Stimulated activated CD4-positive, alpha-beta T cell treated with anti-CD3 and anti-CD28 coated beads, Interleukin-15, amount 100 ng/mL, for 48 hours (primary cell): ENCODE data around the gene CNGB1.

ENCODE experiments used
- DNase-seq, 2 donors: peaks; one replicate each; pipeline ENCODE4 v3.0.0-alpha.2; 2020; ENCODE audit warnings: low read depth in 2 of 2

The CNGB1 gene

DNA sequence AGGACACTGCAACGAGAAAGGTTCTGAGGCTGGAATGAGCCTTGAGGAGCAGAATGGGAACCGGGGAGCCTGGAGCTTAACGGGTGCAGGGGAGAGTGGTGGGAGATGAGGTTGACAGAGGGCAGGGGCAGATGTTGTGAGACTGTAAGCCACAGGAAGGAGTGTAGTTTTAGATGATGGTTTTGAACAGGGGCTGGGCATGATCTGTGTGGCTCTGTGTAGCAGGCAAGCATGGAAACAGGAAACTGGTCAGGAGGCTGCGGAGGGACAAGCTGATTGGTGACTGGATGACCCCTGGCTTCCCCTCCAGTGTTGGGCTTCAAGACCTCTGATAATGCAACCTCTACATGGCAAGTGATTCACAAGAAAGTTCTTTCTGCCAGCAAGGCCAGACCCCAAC lies 1.4 kb upstream of the CNGB1 start:
- DNase-seq, result no peak

DNA sequence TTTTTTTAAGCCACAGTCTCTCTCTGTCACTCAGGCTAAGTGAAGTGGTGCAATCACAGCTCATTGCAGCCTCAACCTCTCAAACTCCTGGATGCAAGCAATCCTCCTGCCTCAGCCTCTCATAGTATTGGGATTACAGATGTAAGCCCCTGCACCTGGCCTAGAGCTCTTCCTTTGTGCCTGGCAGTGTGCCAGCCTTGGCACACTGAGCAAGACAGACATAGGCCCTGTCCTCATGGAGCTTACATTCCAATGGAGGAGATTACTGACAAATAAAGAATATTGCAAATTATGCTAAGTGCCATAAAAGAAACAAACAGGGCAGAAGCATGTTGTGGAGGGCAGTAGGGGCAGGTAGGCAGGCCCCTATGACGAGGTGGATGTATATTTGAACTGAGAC lies 920 bp upstream of the CNGB1 start:
- DNase-seq, result no peak

DNA sequence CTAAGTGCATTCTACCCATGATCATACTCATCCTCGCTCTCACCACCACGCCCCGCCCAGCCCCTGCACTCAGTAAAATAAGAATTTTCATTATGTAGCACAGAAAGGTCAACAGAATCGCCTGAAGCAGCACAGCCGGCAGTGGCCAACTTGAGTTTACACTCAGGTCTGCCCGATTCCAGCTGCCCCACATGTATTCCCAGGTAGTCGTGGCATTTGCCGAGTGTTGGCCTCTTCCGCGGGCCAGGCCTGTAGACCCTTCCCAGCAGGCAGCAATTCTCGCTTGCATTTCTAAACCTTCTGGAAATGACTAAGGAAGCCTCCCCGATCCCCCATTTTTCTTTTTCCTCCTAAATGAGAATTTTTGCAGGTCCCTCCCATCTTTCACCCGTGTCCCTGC lies 609 bp downstream of the CNGB1 start:
- DNase-seq, result no peak

DNA sequence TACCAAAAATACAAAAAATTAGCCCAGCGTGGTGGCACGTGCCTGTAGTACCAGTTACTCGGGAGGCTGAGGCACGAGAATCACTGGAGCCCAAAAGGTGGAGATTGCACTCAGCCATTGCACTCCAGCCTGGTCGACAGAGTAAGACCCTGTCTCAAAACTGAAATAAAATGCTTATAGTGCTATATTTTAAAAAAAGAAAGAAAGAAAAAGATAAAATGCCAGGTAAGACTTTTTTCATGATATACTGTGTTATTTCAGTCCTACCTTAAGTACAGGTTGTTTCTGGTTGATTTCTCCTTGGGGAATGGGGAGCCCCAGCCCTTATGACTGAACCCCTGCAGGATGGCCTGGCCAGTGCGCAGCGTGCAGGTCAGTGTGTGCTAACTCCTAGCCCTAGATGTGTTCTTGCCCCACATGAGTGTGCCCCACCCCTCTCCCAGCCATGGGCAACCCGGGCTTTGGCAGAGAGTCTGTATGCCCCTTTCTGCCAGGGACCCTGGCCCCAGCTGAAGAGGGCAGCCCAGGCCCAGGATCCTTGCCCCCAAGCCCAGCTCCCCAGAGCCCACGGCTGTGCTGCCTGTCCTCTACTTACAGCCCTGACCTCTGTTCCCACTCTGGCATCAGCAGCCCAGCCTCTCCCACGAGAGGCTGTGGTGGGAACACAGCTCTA lies 1.3 kb downstream of the CNGB1 start:
- no peak for DNase-seq

DNA sequence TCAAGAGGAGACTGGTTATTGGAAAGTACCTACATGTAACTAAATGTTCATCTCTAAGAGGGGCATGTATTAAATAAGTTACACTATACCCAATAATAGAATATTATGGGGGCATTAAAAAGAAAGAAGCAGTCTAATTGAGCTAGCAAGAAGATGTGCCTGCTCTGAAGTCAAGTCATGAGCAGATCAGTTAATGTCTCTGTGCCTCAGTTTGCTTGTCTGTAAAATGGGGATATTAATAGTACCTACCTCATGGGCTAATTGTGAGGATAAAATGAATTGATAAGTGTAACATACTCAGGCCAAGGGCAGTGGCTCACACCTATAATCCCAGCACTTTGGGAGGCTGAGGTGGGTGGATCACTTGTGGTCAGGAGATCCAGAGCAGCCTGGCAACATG lies 3.0 kb downstream of the CNGB1 start:
- no peak for DNase-seq

DNA sequence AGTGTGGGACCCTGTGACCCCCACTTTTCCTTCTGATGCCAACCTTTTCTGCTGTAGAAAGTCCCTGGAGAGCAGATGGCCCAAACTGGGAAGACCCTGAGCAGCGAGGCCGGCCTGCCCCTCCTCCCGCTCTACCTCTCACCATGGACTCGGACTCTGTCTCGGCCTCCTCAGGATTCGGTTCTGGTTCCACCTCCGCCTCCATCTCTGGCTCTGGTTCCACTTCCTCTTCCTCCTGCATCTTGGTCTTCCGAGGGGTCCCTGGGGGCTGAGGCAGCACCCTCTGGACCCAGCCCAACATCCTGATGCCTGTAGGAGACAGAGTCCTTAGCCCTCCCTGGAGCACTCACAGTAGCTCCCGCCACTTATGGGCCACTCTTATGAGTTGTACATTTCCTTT lies 3.9 kb downstream of the CNGB1 start:
- no peak for DNase-seq

DNA sequence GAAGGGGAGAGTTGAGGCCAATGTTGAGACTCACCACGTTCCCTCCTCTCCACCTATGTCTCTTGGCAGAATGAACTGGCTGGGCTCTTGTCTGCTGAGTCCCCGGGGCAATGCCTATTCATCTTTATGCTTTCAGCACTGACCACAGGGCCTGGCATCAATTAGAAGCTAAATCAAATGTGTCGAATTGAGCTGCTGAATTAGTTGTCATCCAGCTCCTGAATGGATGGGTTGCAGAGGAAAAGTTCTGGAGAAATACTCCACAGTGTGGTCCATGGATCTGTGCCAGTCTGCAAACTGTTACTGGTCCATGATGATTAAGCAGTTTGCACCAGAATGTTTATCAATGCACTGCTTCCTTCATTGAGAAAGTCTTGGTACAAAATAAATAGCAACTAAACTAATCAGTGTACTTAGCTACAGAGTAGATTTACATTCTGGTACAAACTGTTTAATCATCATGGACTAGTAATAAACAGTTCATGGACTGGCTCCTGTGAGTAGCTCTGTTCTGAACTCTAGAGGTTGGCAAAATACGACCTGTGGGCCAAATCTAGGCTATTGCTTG lies 4.6 kb downstream of the CNGB1 start:
- no peak for DNase-seq

DNA sequence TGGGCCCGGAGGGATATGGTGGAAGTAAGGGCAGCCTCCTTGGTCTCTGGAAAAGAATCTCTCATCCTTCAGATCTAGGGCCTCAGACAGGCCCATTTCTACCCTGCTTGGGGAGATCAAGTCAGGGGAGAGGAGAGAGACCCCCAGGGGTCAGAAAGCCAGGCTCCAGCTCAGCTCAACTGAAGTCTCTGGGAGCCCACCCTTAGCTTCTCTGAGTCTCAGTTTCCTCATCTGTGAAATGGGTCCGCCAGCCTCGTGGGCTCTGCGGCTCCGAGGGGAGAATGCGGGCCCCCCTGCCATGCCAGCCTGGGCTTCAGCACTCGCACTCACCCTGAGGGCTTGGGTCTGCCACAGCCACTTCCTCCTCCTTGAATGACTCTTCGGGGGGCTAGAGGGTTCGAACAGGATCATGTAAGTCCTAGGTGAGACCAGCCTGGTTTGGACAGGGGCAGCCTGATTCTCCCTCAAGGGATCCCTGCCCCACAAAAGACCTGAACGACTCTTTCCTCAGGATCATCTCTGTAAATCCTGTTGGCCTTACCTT lies 6.7 kb downstream of the CNGB1 start:
- DNase-seq, result no peak

DNA sequence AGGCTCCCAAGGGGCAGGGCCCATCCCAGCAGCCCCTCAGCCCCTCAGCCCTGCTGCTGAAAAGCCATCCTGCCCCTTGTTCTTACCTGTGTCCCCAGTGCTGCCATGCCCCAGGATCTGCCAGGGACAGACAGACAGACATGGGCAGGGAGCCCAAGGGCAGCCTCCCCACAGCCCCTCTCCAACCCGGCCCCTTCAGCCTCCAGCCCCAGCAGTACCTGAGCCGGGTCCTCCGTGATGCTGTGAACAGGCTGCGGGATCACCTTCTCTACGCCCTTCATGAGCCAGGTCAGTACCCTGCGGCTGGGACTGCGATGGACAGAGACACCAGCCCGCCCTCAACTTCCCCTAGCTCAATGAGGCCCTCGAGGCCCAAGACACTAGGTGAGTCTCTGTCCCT lies 8.2 kb downstream of the CNGB1 start:
- no peak for DNase-seq

DNA sequence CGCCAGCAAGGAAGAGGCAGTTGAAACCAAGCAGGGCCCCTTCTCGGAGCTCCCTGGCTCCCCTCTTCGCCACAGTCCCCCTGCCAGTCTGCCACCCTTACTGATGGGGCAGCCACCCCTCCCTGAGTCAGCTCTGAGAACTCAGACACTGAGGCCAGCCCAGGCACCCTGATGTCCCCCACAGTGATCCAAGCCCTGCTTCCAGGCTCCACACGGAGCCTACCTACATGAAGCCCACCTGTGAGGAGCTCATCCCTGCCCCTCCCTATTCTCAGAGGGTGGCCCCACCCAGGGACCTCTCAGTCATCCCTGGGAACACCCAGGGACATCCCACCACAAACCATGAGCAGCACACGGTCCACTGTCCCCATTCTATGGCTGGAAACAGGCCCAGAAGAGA lies 8.9 kb downstream of the CNGB1 start:
- no peak for DNase-seq

DNA sequence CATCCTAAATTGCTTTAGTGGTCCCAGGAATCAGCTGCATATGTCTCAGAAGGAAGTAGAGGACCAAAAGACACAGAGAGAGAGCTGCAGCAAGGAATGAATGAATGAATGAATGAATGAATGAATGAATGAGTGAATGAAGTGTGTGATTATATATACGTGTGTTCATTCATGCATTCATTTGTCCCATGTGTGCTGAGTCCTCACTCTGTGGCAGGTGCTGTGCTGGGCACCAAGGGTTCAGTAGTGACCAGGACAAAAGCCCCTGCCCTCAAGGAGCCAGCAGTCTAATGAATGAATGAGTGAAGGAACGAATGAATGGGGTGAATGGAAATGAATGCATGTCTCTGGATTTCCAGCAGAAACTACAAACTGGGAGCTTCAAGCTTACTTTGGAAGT lies 9.4 kb downstream of the CNGB1 start:
- no peak for DNase-seq

DNA sequence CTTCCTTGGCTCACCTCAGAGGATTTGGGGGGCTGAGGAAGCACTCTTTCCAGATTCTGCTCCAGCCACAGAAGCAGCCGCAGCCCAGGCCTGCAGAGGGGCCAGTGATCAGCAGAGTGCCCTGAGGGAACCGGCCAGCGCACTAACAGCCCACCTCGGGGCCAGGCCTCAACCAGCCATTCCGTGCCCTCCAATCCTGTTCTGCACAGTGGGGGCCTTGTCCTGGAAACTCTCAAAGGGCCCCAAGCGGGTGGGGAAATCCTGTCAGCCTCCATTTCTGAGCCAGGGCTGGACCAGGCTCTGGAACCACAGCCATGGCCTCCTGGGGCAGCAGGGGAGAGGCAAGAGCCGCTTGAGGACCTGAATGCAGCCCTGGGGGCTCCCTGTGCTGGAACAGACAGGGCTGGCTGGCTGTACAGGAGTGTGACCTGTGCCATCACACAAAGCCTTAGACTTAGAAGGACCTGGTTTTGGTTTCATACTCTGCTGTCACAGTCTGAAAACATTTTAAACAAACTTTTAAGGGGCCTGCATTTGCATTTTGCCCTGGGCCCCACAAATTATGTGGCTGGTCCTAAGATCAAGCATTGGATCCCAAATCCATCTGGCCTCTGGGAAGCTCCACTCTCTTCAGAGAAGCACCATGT lies 10.0 kb downstream of the CNGB1 start:
- DNase-seq, result no peak

DNA sequence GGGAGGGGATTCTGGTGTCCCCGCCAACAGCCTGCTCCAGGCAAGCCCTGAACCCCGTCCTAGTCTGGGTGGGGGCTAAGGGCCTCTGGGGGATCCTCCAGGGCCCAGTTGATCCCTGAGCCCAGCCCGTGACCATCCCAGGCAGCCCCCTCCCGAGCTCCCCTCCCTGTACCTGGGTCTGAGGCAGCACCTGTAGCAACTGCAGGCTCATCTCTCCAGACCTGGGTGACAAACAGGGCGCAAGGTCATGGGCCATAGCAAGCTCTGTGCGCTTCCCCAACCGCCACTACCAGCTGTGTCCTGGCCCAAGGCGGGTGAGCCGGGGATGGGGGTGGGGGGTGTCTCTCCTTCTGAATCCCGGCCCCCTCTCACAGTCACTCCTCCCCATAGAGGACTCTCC lies 10.6 kb downstream of the CNGB1 start:
- no peak for DNase-seq

DNA sequence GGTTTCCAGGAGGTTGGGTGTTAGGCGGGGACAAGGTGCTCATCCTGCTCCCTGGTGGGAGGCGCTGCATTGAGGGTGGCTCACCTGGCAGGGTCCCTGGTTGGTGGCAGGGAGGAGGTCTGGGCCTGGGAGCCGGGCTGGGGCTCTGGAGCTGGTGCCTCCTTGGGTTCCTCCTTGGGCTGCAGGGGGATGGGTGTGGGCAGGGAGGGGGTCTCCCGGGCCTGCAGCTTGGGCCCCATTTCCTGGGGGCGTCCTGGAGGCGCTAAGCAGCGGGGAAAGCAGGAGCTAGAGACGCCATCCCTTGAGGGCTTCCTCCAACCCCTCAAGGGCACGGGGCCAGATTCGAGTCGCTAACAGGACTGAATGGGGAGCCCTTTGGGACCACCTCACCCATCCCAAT lies 11.1 kb downstream of the CNGB1 start:
- DNase-seq, result no peak

DNA sequence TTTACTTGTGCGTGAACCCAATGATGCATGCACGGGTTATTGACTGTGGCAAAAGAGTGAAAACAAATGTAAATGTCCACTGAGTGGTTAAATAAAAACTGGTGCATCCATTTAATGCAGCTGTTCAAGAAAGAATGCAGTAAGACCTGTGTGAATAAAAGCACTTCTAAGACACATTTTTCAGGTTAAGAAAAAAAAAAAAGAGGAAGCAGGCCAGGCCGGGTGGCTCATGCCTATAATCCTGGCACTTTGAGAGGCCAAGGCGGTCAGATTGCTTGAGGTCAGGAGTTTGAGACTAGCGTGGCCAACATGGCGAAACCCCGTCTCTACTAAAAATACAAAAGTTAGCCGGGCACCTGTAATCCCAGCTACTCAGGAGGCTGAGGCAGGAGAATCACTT lies 11.8 kb downstream of the CNGB1 start:
- no peak for DNase-seq

DNA sequence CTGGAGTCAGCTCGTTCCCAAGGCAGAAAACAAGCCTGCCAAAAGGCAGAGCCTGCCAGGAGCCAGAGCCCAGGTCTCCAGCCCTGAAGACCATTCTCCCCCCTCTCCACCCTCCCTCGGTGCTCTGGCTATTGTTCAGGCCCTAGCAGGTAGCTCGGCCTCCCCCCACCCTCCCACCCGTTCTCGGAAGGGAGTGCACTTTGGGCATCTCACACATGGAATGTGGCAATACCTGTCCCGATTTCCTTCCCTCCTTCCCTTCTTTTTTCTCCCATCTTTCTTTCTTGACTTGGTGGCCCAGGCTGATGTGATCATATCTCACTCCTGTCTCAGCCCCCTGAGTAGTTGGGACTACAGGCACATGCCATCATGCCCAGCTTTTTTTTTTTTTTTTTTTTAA lies 12.4 kb downstream of the CNGB1 start:
- no peak for DNase-seq

DNA sequence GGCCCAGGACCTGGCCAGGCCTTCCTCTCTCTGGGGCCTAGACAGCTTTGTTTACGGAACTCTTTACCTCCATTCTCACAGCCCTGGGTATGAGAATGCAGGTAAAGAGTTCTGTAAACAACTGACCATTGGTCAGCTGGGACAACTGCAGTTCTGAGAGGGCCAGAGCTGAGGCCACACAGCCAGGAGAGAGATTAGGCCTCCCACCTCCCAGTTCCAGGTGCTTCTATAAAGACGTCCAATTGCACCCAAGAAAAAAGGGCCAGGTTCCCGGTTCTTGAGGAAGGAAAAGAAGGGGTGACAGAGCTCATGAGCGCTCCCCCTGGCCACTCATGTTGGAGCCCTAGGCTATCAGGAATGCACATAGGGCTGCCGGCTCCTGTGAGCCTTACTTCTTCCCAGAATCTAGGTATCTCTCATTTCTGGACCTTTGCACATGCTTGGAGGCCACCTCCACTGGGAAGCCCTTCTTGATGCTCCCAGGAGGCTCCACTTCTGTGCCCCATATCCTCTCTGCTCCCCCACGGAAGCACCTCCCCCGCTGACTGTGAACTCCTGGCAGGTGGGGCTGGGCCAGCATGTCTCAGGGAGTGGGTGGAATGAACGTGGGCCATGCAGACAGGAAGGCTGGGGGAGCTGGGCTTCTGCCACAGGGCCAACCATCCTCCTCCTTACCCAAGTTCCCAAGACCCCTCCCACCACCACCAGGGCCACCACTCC lies 13.1 kb downstream of the CNGB1 start:
- DNase-seq, result no peak

DNA sequence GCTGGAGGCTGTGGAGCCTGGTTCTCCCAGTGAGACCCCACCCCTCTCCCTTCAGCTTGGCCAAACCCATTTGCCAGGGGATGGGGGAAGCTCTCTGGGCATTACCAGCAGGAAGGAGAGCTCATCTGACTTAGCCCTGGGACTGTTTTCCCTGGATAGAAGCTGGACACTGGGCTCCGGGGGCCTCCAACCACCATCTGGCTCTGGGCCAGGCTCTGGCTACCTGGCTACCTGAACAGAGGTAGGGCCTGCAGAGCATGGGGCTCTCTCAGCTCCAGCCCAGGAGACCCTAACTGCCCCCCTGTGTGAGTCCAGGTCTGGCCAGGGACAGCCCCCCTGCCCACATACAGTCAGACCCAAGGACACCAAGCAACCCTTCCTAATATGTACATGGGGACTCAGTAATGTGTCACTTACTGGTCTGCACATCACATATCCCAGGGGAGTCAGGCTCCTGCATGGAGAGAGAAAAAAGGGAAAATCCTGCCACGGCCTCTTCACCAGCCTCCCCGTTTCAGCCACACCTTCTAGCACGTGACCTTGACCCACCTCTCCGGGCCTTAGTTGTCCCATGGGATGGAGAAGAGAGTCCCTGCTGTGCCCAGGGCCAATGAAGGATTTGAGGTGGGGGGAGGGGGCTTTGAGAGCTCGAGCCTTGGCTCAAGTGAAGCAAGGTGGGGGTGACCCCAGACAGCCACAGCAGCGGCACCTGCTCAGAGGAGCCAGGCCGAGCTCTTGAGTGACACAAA lies 13.8 kb downstream of the CNGB1 start:
- no peak for DNase-seq

DNA sequence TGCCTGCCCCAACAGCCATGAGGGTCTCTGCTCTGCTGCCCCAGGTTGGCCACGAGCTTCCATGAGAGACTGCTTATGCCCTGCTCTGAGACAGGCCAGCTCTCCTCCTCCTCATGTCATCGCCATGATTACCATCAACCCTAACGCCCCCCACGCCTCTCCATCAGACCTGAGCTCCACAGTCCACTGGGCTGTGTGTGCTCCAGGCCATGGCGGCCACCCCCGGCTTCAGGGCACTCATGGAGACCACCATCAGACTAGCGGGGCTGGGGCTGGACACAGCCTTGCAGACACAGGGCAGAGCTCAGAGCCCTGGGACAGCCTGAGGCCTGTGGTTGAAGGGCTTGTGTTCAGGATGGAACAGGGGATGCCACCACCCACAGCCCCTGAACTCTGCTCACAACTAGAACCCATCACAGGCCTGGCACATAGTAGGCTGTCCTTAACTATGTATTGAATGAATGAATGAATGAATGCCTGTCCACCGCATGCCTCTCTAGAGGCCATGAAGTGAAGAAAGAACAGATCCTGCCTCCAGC lies 14.6 kb downstream of the CNGB1 start:
- DNase-seq, result no peak

DNA sequence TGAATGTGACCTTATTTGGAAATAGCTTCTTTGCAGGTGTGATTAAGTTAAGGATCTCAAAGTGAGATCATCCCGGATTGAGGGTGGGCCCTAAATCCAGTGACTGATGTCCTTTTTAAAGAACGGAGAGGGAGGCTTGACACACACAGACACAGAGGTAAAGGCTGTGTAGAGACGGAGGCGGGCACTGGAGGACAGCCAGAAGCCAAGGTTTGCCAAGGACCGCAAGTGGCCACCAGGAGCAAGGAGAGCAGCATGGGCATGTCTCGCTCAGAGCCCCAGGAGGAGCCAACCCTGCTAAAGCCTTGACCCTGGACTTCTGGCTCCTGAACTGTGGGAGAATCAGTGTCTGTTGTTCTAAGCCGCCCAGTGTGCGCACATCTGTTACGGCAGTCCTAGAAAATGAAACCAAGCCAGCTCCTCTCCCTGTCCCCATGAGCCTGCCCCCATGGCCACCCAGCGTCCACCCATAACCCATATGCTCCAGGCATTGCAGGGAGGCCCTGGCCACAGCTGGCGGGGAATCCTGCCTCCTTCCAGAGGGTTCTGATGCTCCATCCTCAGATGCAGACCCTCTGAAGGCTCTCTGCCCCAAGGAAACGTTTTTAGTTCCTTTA lies 15.2 kb downstream of the CNGB1 start:
- DNase-seq, result no peak

DNA sequence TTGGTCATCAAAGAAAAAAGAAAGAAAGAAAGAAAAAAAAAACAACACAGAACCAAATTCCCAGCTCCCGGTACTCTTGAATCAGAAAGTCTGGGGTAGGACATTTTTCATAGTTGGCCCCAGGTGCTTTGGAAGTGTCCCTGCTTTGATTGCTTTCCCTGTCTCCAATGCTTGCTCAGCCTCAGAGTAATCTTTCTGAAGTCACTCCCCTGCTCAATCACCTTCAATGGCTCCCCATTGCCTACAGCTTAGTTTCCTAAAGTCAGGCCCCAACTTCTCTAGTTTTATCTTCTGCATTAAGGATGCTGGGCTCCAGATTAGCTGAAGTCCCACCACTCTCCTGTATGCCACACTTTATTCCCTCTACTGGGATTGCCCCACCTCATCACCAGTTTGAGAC lies 17.1 kb downstream of the CNGB1 start:
- DNase-seq, result no peak
